ENCODE data around the gene IL23R. TPM values are rescaled to one million over a fixed set of nuclear protein-coding genes. Genes with fewer than 3 reads are reported as not detected.

IL23R gene
- total RNA-seq, 1 donor from 2014 or later, result not detected

GRCh38 chr1:67230539-67230938 lies 64.3 kb downstream of the IL23R start:
- DNase-seq (ENCODE audit: low read depth) (no peak), FAIRE-seq (no peak)
- Histone ChIP-seq H3K9me3 (ENCODE audit: insufficient read depth, low read depth, low read length) (no peaks in the 10 kb centered on the region), H3K4me2 (ENCODE audit: low read length) (no peak overlapping the region), H3K27me3 (ENCODE audit: insufficient read depth, low read length) (no peaks in the 10 kb centered on the region), H3K36me3 (ENCODE audit: insufficient read depth, low read length) (no peaks in the 10 kb centered on the region), H3K4me3 (ENCODE audit: insufficient read depth, low read depth, low read length) (no peak overlapping the region), H3K4me1 (ENCODE audit: insufficient read depth, low read length) (no peaks in the 10 kb centered on the region), H3K9ac (ENCODE audit: low read length) (no peak overlapping the region), H4K20me1 (ENCODE audit: insufficient read depth, low read length) (no peaks in the 10 kb centered on the region), H3K79me2 (ENCODE audit: insufficient read depth, low read length) (no peaks in the 10 kb centered on the region), H2AFZ (ENCODE audit: low read depth, low read length) (no peak overlapping the region), H3K27ac (ENCODE audit: low read depth, low read length) (no peak overlapping the region)
- Mint-ChIP-seq H3K4me3 (ENCODE audit: unreplicated experiment) (no peak overlapping the region), H3K27ac (ENCODE audit: unreplicated experiment) (no peak overlapping the region), H3K9me3 (ENCODE audit: unreplicated experiment) (no peaks in the 10 kb centered on the region), H3K36me3 (ENCODE audit: low read depth, unreplicated experiment) (no peaks in the 10 kb centered on the region), H3K27me3 (ENCODE audit: low read depth, unreplicated experiment) (no peaks in the 10 kb centered on the region), H3K4me1 (ENCODE audit: low read depth, unreplicated experiment) (no peaks in the 10 kb centered on the region)
- TF ChIP-seq EZH2 (IDR thresholded peaks at IDR 0.05; ENCODE audit: insufficient read depth, low read length), result no peak
- TF ChIP-seq, protein P1, sequence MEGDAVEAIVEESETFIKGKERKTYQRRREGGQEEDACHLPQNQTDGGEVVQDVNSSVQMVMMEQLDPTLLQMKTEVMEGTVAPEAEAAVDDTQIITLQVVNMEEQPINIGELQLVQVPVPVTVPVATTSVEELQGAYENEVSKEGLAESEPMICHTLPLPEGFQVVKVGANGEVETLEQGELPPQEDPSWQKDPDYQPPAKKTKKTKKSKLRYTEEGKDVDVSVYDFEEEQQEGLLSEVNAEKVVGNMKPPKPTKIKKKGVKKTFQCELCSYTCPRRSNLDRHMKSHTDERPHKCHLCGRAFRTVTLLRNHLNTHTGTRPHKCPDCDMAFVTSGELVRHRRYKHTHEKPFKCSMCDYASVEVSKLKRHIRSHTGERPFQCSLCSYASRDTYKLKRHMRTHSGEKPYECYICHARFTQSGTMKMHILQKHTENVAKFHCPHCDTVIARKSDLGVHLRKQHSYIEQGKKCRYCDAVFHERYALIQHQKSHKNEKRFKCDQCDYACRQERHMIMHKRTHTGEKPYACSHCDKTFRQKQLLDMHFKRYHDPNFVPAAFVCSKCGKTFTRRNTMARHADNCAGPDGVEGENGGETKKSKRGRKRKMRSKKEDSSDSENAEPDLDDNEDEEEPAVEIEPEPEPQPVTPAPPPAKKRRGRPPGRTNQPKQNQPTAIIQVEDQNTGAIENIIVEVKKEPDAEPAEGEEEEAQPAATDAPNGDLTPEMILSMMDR (IDR thresholded peaks at IDR 0.05; ENCODE audit: insufficient read depth, low read depth, low read length), result no peak

- DNase-seq (ENCODE audit: low read depth) (no peak), FAIRE-seq (no peak)
- Histone ChIP-seq H3K27me3 (ENCODE audit: insufficient read depth, low read length) (peaks cover 2% of the 10 kb centered on the region), H3K4me3 (ENCODE audit: insufficient read depth, low read depth, low read length) (no peak overlapping the region), H3K9me3 (ENCODE audit: insufficient read depth, low read depth, low read length) (no peaks in the 10 kb centered on the region), H3K36me3 (ENCODE audit: insufficient read depth, low read length) (no peaks in the 10 kb centered on the region), H2AFZ (ENCODE audit: low read depth, low read length) (no peak overlapping the region), H4K20me1 (ENCODE audit: insufficient read depth, low read length) (no peaks in the 10 kb centered on the region), H3K79me2 (ENCODE audit: insufficient read depth, low read length) (no peaks in the 10 kb centered on the region), H3K4me2 (ENCODE audit: low read length) (no peak overlapping the region), H3K9ac (ENCODE audit: low read length) (no peak overlapping the region), H3K27ac (ENCODE audit: low read depth, low read length) (no peak overlapping the region), H3K4me1 (ENCODE audit: insufficient read depth, low read length) (no peaks in the 10 kb centered on the region)
- H3K4me3 Mint-ChIP-seq (ENCODE audit: unreplicated experiment), result no peak overlapping the region
- no peak overlapping the region for H3K27ac Mint-ChIP-seq (ENCODE audit: unreplicated experiment)
- H3K36me3 Mint-ChIP-seq (ENCODE audit: low read depth, unreplicated experiment), result no peaks in the 10 kb centered on the region
- H3K4me1 Mint-ChIP-seq (ENCODE audit: low read depth, unreplicated experiment), result no peaks in the 10 kb centered on the region
- TF ChIP-seq, protein P1 (IDR thresholded peaks at IDR 0.05; ENCODE audit: insufficient read depth, low read depth, low read length), result no peak
- no peak for TF ChIP-seq EZH2 (IDR thresholded peaks at IDR 0.05; ENCODE audit: insufficient read depth, low read length)
- H3K9me3 Mint-ChIP-seq (ENCODE audit: unreplicated experiment), result no peaks in the 10 kb centered on the region
- H3K27me3 Mint-ChIP-seq (ENCODE audit: low read depth, unreplicated experiment), result peaks cover 3% of the 10 kb centered on the region
Measured at GRCh38 chr1:67236277-67236676, 70.0 kb downstream of the IL23R start.

DNA sequence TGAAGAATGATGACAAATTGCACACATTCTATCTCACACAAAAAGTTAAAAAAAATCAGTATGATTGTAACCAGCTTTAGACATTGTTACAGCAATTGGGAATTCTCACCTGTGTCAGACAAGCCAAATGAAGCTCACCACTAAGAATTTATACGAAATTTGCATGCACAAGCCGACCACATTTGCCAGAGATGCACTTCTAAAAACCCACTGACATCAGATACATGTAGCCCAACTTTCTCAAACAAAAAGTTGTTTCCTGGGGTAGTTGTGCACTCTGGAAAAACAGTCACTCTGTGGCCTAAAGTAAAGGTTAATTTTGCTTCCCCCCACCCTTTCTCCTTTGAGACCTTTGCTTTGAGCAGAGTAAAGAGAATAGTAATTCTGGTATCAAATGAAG lies 73.5 kb downstream of the IL23R start:
- no peak overlapping the region for H3K4me2 ChIP-seq (ENCODE audit: low read length)
- H3K36me3 Mint-ChIP-seq (ENCODE audit: low read depth, unreplicated experiment), result no peaks in the 10 kb centered on the region
- no peak overlapping the region for H2AFZ ChIP-seq (ENCODE audit: low read depth, low read length)
- DNase-seq (ENCODE audit: low read depth) (no peak), FAIRE-seq (no peak)
- H3K4me1 ChIP-seq (ENCODE audit: insufficient read depth, low read length), result no peaks in the 10 kb centered on the region
- H3K27me3 Mint-ChIP-seq (ENCODE audit: low read depth, unreplicated experiment), result peaks cover 3% of the 10 kb centered on the region
- no peak overlapping the region for H3K4me3 ChIP-seq (ENCODE audit: insufficient read depth, low read depth, low read length)
- H3K27me3 ChIP-seq (ENCODE audit: insufficient read depth, low read length), result peaks cover 2% of the 10 kb centered on the region
- no peak overlapping the region for H3K9ac ChIP-seq (ENCODE audit: low read length)
- H3K27ac Mint-ChIP-seq (ENCODE audit: unreplicated experiment), result no peak overlapping the region
- H3K4me1 Mint-ChIP-seq (ENCODE audit: low read depth, unreplicated experiment), result no peaks in the 10 kb centered on the region
- H3K9me3 Mint-ChIP-seq (ENCODE audit: unreplicated experiment), result no peaks in the 10 kb centered on the region
- no peak overlapping the region for H3K4me3 Mint-ChIP-seq (ENCODE audit: unreplicated experiment)
- H3K36me3 ChIP-seq (ENCODE audit: insufficient read depth, low read length), result no peaks in the 10 kb centered on the region
- no peak overlapping the region for H3K27ac ChIP-seq (ENCODE audit: low read depth, low read length)
- H4K20me1 ChIP-seq (ENCODE audit: insufficient read depth, low read length), result no peaks in the 10 kb centered on the region
- TF ChIP-seq EZH2 (IDR thresholded peaks at IDR 0.05; ENCODE audit: insufficient read depth, low read length), result no peak
- TF ChIP-seq, protein P1 (IDR thresholded peaks at IDR 0.05; ENCODE audit: insufficient read depth, low read depth, low read length), result no peak
- no peaks in the 10 kb centered on the region for H3K9me3 ChIP-seq (ENCODE audit: insufficient read depth, low read depth, low read length)
- no peaks in the 10 kb centered on the region for H3K79me2 ChIP-seq (ENCODE audit: insufficient read depth, low read length)
